PC-9 (cell line): Measurements from ENCODE around the gene CD8B2. TPM values are rescaled to one million over a fixed set of nuclear protein-coding genes. Genes with fewer than 3 reads are reported as not detected.

Source experiments
- BruUV-seq: library from RNA; stranded (reverse); fragments of 400-500 nt; replicated peaks from 2 replicates; lab custom pipeline; 2021; lab: Mats Ljungman, UMichigan
- CTCF ChIA-PET: fragments of 300-600 bp; sonication (Branson Sonifier 250); formaldehyde crosslinking; loops from one replicate; lab custom pipeline; 2022; ENCODE audit warnings: antibody characterized with exemption; lab: Charles Lee
- POLR2A ChIA-PET: fragments of 300-600 bp; sonication (Branson Sonifier 250); formaldehyde crosslinking; loops from one replicate; lab custom pipeline; 2022; ENCODE audit warnings: antibody characterized with exemption; ENCODE audit not compliant: unreplicated experiment; lab: Charles Lee
- DNase-seq, 2 experiments: peaks; one replicate each; pipeline versions ENCODE4 v3.0.0 to v3.0.0-alpha.2; 2015 to 2022; ENCODE audit warnings: mixed read lengths in 1 of 2
- H2AFZ ChIP-seq: fragments of 200-600 bp; sonication (generic); 2 replicates; pipeline ENCODE4 v1.8.1; 2017; ENCODE audit warnings: antibody characterized with exemption
- H3F3A ChIP-seq: fragments of 200-600 bp; sonication (generic); 2 replicates; pipeline ENCODE4 v1.8.1; 2017; ENCODE audit warnings: antibody characterized with exemption, mild to moderate bottlenecking, low read depth; ENCODE audit not compliant: insufficient read depth
- H3K27ac ChIP-seq: fragments of 200-600 bp; sonication (generic); 2 replicates; pipeline ENCODE4 v1.6.1; 2016; ENCODE audit warnings: mixed run types
- H3K27me3 ChIP-seq: fragments of 200-600 bp; sonication (generic); 2 replicates; pipeline ENCODE4 v1.6.1; 2016; ENCODE audit warnings: low read depth, mixed run types; ENCODE audit not compliant: insufficient read depth
- H3K36me3 ChIP-seq: fragments of 200-600 bp; sonication (generic); 2 replicates; pipeline ENCODE4 v1.6.1; 2016; ENCODE audit warnings: low read depth, mixed run types
- H3K4me1 ChIP-seq: fragments of 200-600 bp; sonication (generic); replicated peaks from 2 replicates; pipeline ENCODE4 v1.6.1; 2016; ENCODE audit warnings: mixed run types; ENCODE audit not compliant: insufficient read depth
- H3K4me2 ChIP-seq: fragments of 200-600 bp; sonication (generic); 2 replicates; pipeline ENCODE4 v1.6.1; 2017; ENCODE audit warnings: mixed run types
- H3K4me3 ChIP-seq: fragments of 200-600 bp; sonication (generic); 2 replicates; pipeline ENCODE4 v1.6.1; 2016; ENCODE audit warnings: mixed run types
- H3K79me2 ChIP-seq: fragments of 200-600 bp; sonication (generic); 2 replicates; pipeline ENCODE4 v1.6.1; 2017; ENCODE audit warnings: low read depth, mixed run types
- H3K9me2 ChIP-seq: fragments of 200-600 bp; sonication (generic); 2 replicates; pipeline ENCODE4 v1.8.1; 2017; ENCODE audit warnings: mild to moderate bottlenecking; ENCODE audit not compliant: insufficient read depth
- H3K9me3 ChIP-seq: fragments of 200-600 bp; sonication (generic); 2 replicates; pipeline ENCODE4 v1.8.1; 2016; ENCODE audit warnings: low read depth; ENCODE audit not compliant: insufficient read depth
- H4K20me1 ChIP-seq: fragments of 200-600 bp; sonication (generic); 2 replicates; pipeline ENCODE4 v1.8.1; 2017; ENCODE audit not compliant: insufficient read depth
- CTCF ChIP-seq: fragments of 200-600 bp; sonication (generic); conservative IDR thresholded peaks from 2 replicates; pipeline ENCODE4 v1.6.1; 2017; ENCODE audit warnings: mixed run types, antibody characterized with exemption, mild to moderate bottlenecking, moderate library complexity
- EZH2 ChIP-seq: fragments of 200-600 bp; sonication (generic); IDR thresholded peaks from 2 replicates; pipeline ENCODE4 v1.8.0; 2017; ENCODE audit warnings: antibody characterized with exemption, low read depth
- intact Hi-C: fragments of 100-400 bp; cut with micrococcal nuclease; formaldehyde crosslinking; loops from one replicate; pipeline ENCODE4 v1.10.0; 2022; ENCODE audit not compliant: unreplicated experiment
- total RNA-seq: library from RNA; stranded (reverse); gene quantifications from 2 replicates; pipeline ENCODE4 v1.2.3, GENCODE V29; 2021

CD8B2 gene
- total RNA-seq, 1 experiment from 2014 or later = not detected

GRCh38 chr2:106531676-106532214 lies 44.6 kb downstream of the CD8B2 start:
- no peaks in the 10 kb centered on the region for H3K9me2 ChIP-seq
- no peaks in the 10 kb centered on the region for H3K4me1 ChIP-seq
- H3K9me3 ChIP-seq = no peaks in the 10 kb centered on the region
- no peak overlapping the region for H3K27ac ChIP-seq
- no peaks in the 10 kb centered on the region for H3K79me2 ChIP-seq
- POLR2A ChIA-PET = no interaction called here
- no peaks in the 10 kb centered on the region for H4K20me1 ChIP-seq
- DNase-seq = no peak
- intact Hi-C loops = no loop called here
- H3K4me3 ChIP-seq = no peak overlapping the region
- CTCF ChIA-PET = no interaction called here
- no peaks in the 10 kb centered on the region for H3K36me3 ChIP-seq
- H2AFZ ChIP-seq = no peak overlapping the region
- BruUV-seq = no TSS peak
- no peak overlapping the region for H3K4me2 ChIP-seq
- TF ChIP-seq EZH2 (no peak), CTCF (no peak)
- H3K27me3 ChIP-seq = peaks cover 57% of the 10 kb centered on the region
- no peaks in the 10 kb centered on the region for H3F3A ChIP-seq

- no peaks in the 10 kb centered on the region for H4K20me1 ChIP-seq
- no peaks in the 10 kb centered on the region for H3K9me2 ChIP-seq
- no peak for TF ChIP-seq EZH2
- TF ChIP-seq CTCF = no peak
- intact Hi-C loops = no loop called here
- ChIA-PET CTCF (interaction anchor here (0.6 kb wide), 1 partner anchor 244 kb away, joined by 5 read pairs; no protein-coding TSS in a partner anchor), POLR2A (no interaction called here)
- H3K4me2 ChIP-seq = no peak overlapping the region
- no peaks in the 10 kb centered on the region for H3K9me3 ChIP-seq
- H3K4me1 ChIP-seq = no peaks in the 10 kb centered on the region
- peaks cover 57% of the 10 kb centered on the region for H3K27me3 ChIP-seq
- no TSS peak for BruUV-seq
- DNase-seq = no peak
- H3K27ac ChIP-seq = no peak overlapping the region
- no peaks in the 10 kb centered on the region for H3K36me3 ChIP-seq
- no peaks in the 10 kb centered on the region for H3K79me2 ChIP-seq
- H3K4me3 ChIP-seq = no peak overlapping the region
- no peak overlapping the region for H2AFZ ChIP-seq
- H3F3A ChIP-seq = no peaks in the 10 kb centered on the region
Observed at GRCh38 chr2:106532236-106532635, 45.1 kb downstream of the CD8B2 start.

- H3K4me2 ChIP-seq = no peak overlapping the region
- no peaks in the 10 kb centered on the region for H3F3A ChIP-seq
- peaks cover 59% of the 10 kb centered on the region for H3K27me3 ChIP-seq
- no peaks in the 10 kb centered on the region for H3K9me3 ChIP-seq
- BruUV-seq = no TSS peak
- no peak overlapping the region for H3K27ac ChIP-seq
- no peaks in the 10 kb centered on the region for H4K20me1 ChIP-seq
- TF ChIP-seq CTCF (no peak), EZH2 (no peak)
- no peaks in the 10 kb centered on the region for H3K9me2 ChIP-seq
- ChIA-PET CTCF (no interaction called here), POLR2A (no interaction called here)
- intact Hi-C loops = no loop called here
- H3K4me3 ChIP-seq = no peak overlapping the region
- H3K36me3 ChIP-seq = no peaks in the 10 kb centered on the region
- H2AFZ ChIP-seq = no peak overlapping the region
- no peak for DNase-seq
- H3K4me1 ChIP-seq = no peaks in the 10 kb centered on the region
- H3K79me2 ChIP-seq = no peaks in the 10 kb centered on the region
Observed at GRCh38 chr2:106534471-106534870, 47.3 kb downstream of the CD8B2 start.
